ENCODE measurements around the gene OTOP1.
"Not testable (repeated sequence)": the region's sequence is repeated elsewhere in the genome, so short reads cannot be mapped to it uniquely, and the experiment has no call there.

Gene OTOP1

DNA sequence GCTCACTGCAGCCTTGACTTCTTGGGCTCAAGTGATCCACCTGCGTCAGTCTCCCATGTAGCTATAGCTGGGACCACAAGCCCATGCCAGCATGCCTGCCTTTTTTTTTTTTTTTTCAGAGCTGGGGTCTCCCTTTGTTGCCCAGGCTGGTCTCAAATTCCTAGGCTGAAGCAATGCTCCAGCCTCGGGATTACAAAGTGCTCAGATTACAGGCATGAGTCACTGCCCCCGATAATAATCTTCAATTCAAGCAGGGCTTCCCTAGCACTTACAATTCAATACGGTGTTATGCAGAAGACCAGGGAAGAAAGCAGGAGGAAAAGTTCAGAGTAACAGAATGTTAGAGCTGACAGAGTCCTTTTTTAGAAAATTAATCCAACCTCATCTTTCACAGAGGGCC is 26.1 kb downstream of the OTOP1 start:
- Histone ChIP-seq H3K4me3 (ENCODE audit: low read depth, low read length) (no peak overlapping the region), H2AFZ (ENCODE audit: low read length, unreplicated experiment) (no peak overlapping the region), H3K36me3 (ENCODE audit: insufficient read depth, low read length) (no peaks in the 10 kb centered on the region), H3K79me2 (ENCODE audit: control insufficient read depth, insufficient read depth, low read length, unreplicated experiment) (no peaks in the 10 kb centered on the region), H3K4me1 (ENCODE audit: control insufficient read depth, insufficient read depth, low read length, unreplicated experiment) (no peaks in the 10 kb centered on the region), H3K27me3 (ENCODE audit: insufficient read depth, low read length) (peaks cover 45% of the 10 kb centered on the region), H3K27ac (ENCODE audit: low read depth, low read length) (no peak overlapping the region)

- Histone ChIP-seq H3K36me3 (ENCODE audit: insufficient read depth, low read length) (no peaks in the 10 kb centered on the region), H3K27ac (ENCODE audit: low read depth, low read length) (no peak overlapping the region), H3K4me1 (ENCODE audit: control insufficient read depth, insufficient read depth, low read length, unreplicated experiment) (no peaks in the 10 kb centered on the region), H3K79me2 (ENCODE audit: control insufficient read depth, insufficient read depth, low read length, unreplicated experiment) (no peaks in the 10 kb centered on the region), H3K27me3 (ENCODE audit: insufficient read depth, low read length) (peaks cover 30% of the 10 kb centered on the region), H3K4me3 (ENCODE audit: low read depth, low read length) (no peak overlapping the region), H2AFZ (ENCODE audit: low read length, unreplicated experiment) (no peak overlapping the region)
Measured at GRCh38 chr4:4195354-4195753, 31.4 kb downstream of the OTOP1 start.

DNA sequence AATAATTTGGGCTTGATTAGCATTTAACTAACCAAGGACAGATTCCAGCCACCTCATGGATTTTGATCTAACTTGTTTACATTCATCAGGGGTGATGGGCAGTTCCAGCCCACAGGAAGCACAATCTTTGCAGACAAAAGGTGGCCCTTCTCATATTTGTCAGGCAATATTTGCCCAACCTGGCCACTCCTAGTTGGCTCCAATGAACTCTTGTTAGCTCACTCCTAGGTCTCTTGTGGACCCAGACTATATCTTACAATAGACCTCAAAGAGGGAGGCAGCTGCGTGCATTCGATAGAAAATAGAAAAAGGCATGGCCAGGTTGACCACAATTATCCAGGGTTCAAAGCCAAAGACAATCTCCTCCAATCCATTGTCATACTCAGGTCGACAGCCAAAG is 38.2 kb downstream of the OTOP1 start:
- not testable (repeated sequence) for H3K4me1 ChIP-seq (ENCODE audit: control insufficient read depth, insufficient read depth, low read length, unreplicated experiment); H3K79me2 ChIP-seq (ENCODE audit: control insufficient read depth, insufficient read depth, low read length, unreplicated experiment); H3K4me3 ChIP-seq (ENCODE audit: low read depth, low read length); H3K27ac ChIP-seq (ENCODE audit: low read depth, low read length); H2AFZ ChIP-seq (ENCODE audit: low read length, unreplicated experiment); H3K36me3 ChIP-seq (ENCODE audit: insufficient read depth, low read length)
- H3K27me3 ChIP-seq (ENCODE audit: insufficient read depth, low read length), result peaks cover 27% of the 10 kb centered on the region

DNA sequence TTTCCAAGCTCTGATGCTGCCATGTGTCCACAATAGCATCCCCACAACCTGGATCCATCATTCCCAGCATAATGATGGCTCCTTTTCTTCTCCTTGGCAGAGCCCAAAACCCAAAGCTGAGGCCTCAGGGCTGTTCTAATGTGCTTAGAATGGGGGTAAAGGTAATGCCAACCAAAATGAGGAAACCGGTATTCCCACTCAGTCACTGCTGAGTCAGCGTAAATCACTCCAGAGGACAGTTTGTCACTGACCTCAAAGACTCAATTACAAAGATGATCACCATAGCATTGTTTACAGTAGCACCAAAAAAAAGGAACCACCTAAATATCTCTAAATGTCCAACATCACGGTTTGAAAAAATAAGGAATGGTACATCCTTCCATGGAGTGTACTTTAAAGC is 41.2 kb downstream of the OTOP1 start:
- Histone ChIP-seq H3K4me3 (ENCODE audit: low read depth, low read length) (no peak overlapping the region), H3K36me3 (ENCODE audit: insufficient read depth, low read length) (no peaks in the 10 kb centered on the region), H2AFZ (ENCODE audit: low read length, unreplicated experiment) (no peak overlapping the region), H3K27ac (ENCODE audit: low read depth, low read length) (no peak overlapping the region), H3K27me3 (ENCODE audit: insufficient read depth, low read length) (peaks cover 40% of the 10 kb centered on the region), H3K4me1 (ENCODE audit: control insufficient read depth, insufficient read depth, low read length, unreplicated experiment) (no peaks in the 10 kb centered on the region), H3K79me2 (ENCODE audit: control insufficient read depth, insufficient read depth, low read length, unreplicated experiment) (no peaks in the 10 kb centered on the region)

DNA sequence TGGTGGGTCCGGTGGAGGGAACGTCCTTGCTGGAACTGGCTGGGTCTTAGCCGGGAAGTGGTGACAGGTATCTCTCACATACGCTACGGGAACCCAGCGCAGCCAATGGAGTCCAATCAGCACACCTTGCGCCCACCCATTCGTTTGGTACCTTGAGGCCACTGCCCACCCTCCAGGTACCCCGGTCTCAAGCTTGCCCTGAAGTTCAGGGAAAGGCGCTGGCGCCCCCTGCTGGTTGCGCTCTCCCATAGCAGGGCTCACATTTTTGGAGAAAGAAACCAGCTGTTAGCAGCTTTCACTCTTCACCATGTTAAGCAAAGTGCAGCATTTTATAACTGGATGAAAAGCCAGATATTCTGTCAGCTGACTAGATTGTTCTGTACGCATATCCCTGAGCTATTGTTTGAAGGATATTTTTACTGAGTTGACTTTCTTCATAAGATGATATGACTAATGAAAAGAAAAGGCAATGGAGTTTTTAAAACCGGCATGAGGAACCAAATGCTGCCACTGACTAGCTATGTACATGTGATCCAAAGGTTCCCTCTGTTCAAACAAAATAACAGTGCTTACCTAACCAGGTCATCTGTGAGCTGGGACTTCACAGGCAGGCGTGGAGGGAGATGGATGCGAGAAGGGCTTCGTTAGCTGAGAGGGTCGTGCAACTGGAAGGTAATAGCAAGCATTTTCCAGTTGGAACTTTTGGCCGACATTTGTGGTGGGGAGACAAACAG is 43.7 kb downstream of the OTOP1 start:
- Histone ChIP-seq H3K4me1 (ENCODE audit: control insufficient read depth, insufficient read depth, low read length, unreplicated experiment) (no peaks in the 10 kb centered on the region), H3K27me3 (ENCODE audit: insufficient read depth, low read length) (peaks cover 49% of the 10 kb centered on the region), H3K27ac (ENCODE audit: low read depth, low read length) (no peak overlapping the region), H3K36me3 (ENCODE audit: insufficient read depth, low read length) (no peaks in the 10 kb centered on the region), H2AFZ (ENCODE audit: low read length, unreplicated experiment) (no peak overlapping the region), H3K79me2 (ENCODE audit: control insufficient read depth, insufficient read depth, low read length, unreplicated experiment) (no peaks in the 10 kb centered on the region), H3K4me3 (ENCODE audit: low read depth, low read length) (no peak overlapping the region)

DNA sequence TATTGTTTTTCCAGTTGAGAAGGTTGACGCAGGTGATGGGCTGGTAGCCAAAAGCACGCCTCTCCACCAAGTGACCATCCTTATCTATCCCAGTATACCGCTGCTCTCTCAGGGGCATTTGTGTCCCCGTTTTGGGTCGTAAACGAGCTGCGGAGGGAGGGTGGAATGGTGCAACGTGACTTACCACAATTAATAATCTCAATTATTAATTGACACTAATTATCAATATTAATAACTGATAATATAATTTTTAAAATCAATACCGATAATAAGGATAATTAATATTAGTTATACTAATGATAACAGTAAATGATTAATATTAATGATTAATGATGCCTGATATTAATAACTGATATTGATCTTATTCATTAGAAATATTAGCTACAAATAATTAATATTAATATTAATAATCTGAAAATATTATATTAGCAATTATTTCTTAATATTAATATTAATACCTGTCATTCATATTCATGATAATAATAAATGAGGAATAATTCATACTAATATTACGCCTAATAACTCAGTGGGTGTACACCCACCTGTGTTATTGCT is 56.1 kb downstream of the OTOP1 start:
- H3K27me3 ChIP-seq (ENCODE audit: insufficient read depth, low read length), result peaks cover 12% of the 10 kb centered on the region; the same call in 1 of the 2 replicates
- H3K27ac ChIP-seq (ENCODE audit: low read depth, low read length), result no peak overlapping the region
- no peak overlapping the region for H3K4me3 ChIP-seq (ENCODE audit: low read depth, low read length)
- H3K4me1 ChIP-seq (ENCODE audit: control insufficient read depth, insufficient read depth, low read length, unreplicated experiment), result no peaks in the 10 kb centered on the region
- H2AFZ ChIP-seq (ENCODE audit: low read length, unreplicated experiment), result no peak overlapping the region
- no peaks in the 10 kb centered on the region for H3K79me2 ChIP-seq (ENCODE audit: control insufficient read depth, insufficient read depth, low read length, unreplicated experiment)
- H3K36me3 ChIP-seq (ENCODE audit: insufficient read depth, low read length), result no peaks in the 10 kb centered on the region

- not testable (repeated sequence) for H3K4me3 ChIP-seq (ENCODE audit: low read depth, low read length)
Measured at GRCh38 chr4:4167981-4168780, 58.5 kb downstream of the OTOP1 start.

DNA sequence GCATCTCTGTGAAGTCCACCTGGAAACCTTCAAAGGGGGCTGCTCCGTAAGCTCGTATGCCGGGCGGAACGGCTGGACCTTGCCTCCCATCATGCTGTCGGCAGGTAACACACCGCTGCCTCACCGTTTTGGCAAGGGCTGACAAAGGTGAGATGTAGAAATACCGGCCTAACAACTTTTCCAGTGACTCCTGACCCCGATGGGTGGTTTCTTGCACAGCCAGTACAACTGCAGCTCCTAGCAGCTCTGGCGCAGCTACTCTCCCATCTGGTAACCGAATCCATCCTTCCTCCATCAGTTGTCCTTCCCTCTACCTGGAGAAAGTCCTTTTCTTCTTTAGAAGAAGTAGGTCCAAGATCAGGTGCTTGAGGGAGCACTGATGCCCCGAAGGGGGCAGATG is 59.7 kb downstream of the OTOP1 start:
- not testable (repeated sequence) for H3K4me3 ChIP-seq (ENCODE audit: low read depth, low read length); H3K27me3 ChIP-seq (ENCODE audit: insufficient read depth, low read length); H3K36me3 ChIP-seq (ENCODE audit: insufficient read depth, low read length); H3K4me1 ChIP-seq (ENCODE audit: control insufficient read depth, insufficient read depth, low read length, unreplicated experiment); H2AFZ ChIP-seq (ENCODE audit: low read length, unreplicated experiment); H3K27ac ChIP-seq (ENCODE audit: low read depth, low read length); H3K79me2 ChIP-seq (ENCODE audit: control insufficient read depth, insufficient read depth, low read length, unreplicated experiment)

More at GRCh38 chr4:4167981-4168780, 58.5 kb downstream of the OTOP1 start:
- not testable (repeated sequence) for H3K36me3 ChIP-seq (ENCODE audit: insufficient read depth, low read length); H2AFZ ChIP-seq (ENCODE audit: low read length, unreplicated experiment); H3K27me3 ChIP-seq (ENCODE audit: insufficient read depth, low read length); H3K4me1 ChIP-seq (ENCODE audit: control insufficient read depth, insufficient read depth, low read length, unreplicated experiment); H3K79me2 ChIP-seq (ENCODE audit: control insufficient read depth, insufficient read depth, low read length, unreplicated experiment); H3K27ac ChIP-seq (ENCODE audit: low read depth, low read length)

- H3K36me3 ChIP-seq (ENCODE audit: insufficient read depth, low read length); H3K27ac ChIP-seq (ENCODE audit: low read depth, low read length); H2AFZ ChIP-seq (ENCODE audit: low read length, unreplicated experiment); H3K4me1 ChIP-seq (ENCODE audit: control insufficient read depth, insufficient read depth, low read length, unreplicated experiment); H3K4me3 ChIP-seq (ENCODE audit: low read depth, low read length); H3K27me3 ChIP-seq (ENCODE audit: insufficient read depth, low read length); H3K79me2 ChIP-seq (ENCODE audit: control insufficient read depth, insufficient read depth, low read length, unreplicated experiment): not testable (repeated sequence)
Measured at GRCh38 chr4:4165701-4166392, 60.9 kb downstream of the OTOP1 start.

DNA sequence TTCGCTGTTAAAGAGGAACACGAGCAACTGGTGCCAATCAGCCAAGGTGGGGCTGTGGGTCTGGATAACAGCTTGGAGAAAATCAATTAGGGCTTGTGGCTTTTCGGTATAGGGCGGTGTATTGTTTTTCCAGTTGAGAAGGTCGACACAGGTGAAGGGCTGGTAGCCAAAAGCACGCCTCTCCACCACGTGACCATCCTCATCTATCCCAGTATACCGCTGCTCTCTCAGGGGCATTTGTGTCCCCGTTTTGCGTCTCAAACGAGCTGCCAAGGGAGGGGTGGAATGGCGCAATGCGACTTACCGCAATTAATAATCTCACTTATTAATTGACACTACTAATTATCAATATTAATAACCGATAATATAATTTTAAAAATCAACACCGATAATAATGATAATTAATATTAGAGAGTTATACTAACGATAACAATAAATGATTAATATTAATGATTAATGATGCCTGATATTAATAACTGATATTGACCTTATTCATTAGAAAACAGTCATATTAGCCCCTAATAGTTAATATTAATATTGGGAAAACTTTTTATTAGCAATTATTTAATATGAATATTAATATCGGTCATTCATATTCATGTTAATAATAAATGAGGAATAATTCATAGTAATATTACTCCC is 62.1 kb downstream of the OTOP1 start:
- not testable (repeated sequence) for H3K27ac ChIP-seq (ENCODE audit: low read depth, low read length); H3K4me1 ChIP-seq (ENCODE audit: control insufficient read depth, insufficient read depth, low read length, unreplicated experiment); H3K4me3 ChIP-seq (ENCODE audit: low read depth, low read length); H2AFZ ChIP-seq (ENCODE audit: low read length, unreplicated experiment); H3K36me3 ChIP-seq (ENCODE audit: insufficient read depth, low read length); H3K79me2 ChIP-seq (ENCODE audit: control insufficient read depth, insufficient read depth, low read length, unreplicated experiment); H3K27me3 ChIP-seq (ENCODE audit: insufficient read depth, low read length)

Data from ACC112 (cell line).